Stomach (tissue), 9 donors: ENCODE results near the gene SLC4A7. TPM values are rescaled to one million over a fixed set of nuclear protein-coding genes. Genes with fewer than 3 reads are reported as not detected.
A peak's percentile ranks its signal among the peaks of the same experiment; 100 is the strongest.

Experiments used
- DNase-seq, 2 donors: peaks; one replicate each; pipeline versions ENCODE4 v3.0.0 to v3.0.0-alpha.2; 2013 to 2019
- H3K27ac ChIP-seq, 5 donors: fragments of 200-600 bp in 4 of 5; sonication (generic) in 4 of 5; one replicate each; pipeline ENCODE4 v1.5.1; 2013 to 2019; ENCODE audit warnings: mild to moderate bottlenecking in 1 of 5, moderate library complexity in 1 of 5
- H3K27me3 ChIP-seq, 3 donors: fragments of 200-600 bp; sonication (generic); one replicate each; pipeline ENCODE4 v1.5.1; 2017 to 2019; ENCODE audit warnings: mixed run types in 1 of 3
- H3K36me3 ChIP-seq, 4 donors: fragments of 200-600 bp; sonication (generic); 1 replicate in 3 of 4; 2 replicates in 1 of 4; pipeline ENCODE4 v1.5.1; 2016 to 2019
- H3K4me1 ChIP-seq, 4 donors: fragments of 200-600 bp; sonication (generic); one replicate each; pipeline ENCODE4 v1.5.1; 2016 to 2019
- H3K4me3 ChIP-seq, 4 donors: fragments of 200-600 bp; sonication (generic) in 3 of 4; one replicate each; pipeline ENCODE4 v1.5.1; 2016 to 2019; ENCODE audit warnings: mild to moderate bottlenecking in 1 of 4
- H3K9me3 ChIP-seq, 4 donors: fragments of 200-600 bp; sonication (generic); one replicate each; pipeline ENCODE4 v1.5.1; 2016 to 2019
- CTCF ChIP-seq, 7 experiments: fragments of 450-650 bp in 4 of 7; fragments of 200-600 bp in 3 of 7; sonication (generic) in 3 of 7; IDR thresholded peaks; one replicate each; pipeline ENCODE4 v1.5.1; 2016 to 2019; ENCODE audit warnings: antibody characterized with exemption in 7 of 7, control low read depth in 2 of 7, mild to moderate bottlenecking in 1 of 7
- EP300 ChIP-seq: sonication (generic); formaldehyde crosslinking; IDR thresholded peaks from one replicate; pipeline ENCODE4 v1.6.1; 2017; ENCODE audit warnings: antibody characterized with exemption
- POLR2A ChIP-seq, 4 donors: fragments of 450-650 bp; IDR thresholded peaks; one replicate each; pipeline ENCODE4 v1.6.1; 2016; ENCODE audit warnings: antibody characterized with exemption in 4 of 4, control low read depth in 2 of 4, mild to moderate bottlenecking in 1 of 4, moderate library complexity in 1 of 4
- POLR2AphosphoS5 ChIP-seq, 3 donors: sonication (generic); formaldehyde crosslinking; IDR thresholded peaks; one replicate each; pipeline ENCODE4 v1.6.1; 2016; ENCODE audit warnings: antibody characterized with exemption in 3 of 3
- WGBS, 5 donors: extraction: QIAGEN DNeasy Blood & Tissue Kit in 3 of 5; methylation state at CpG; one replicate each; pipeline versions ENCODE4 v1.1.5 to v1.1.7; 2013 to 2018; 5-methylcytosine and 5-hydroxymethylcytosine counted together
- intact Hi-C: fragments of 100-400 bp; cut with DNase I; formaldehyde crosslinking; loops from one replicate; pipeline ENCODE4 v1.15.1; 2023; ENCODE audit warnings: low total_unique reads
- polyA plus RNA-seq, 3 donors: library from polyadenylated mRNA; stranded (reverse); fragments of 200-250 nt; gene quantifications; one replicate each; pipeline ENCODE4 v1.2.3, GENCODE V29; 2013
- total RNA-seq, 5 donors: library from RNA; depleted of rRNA; stranded (reverse); fragments of >200 nt; gene quantifications; one replicate each; pipeline versions ENCODE4 v1.1.0 to v1.2.3, GENCODE V29; 2014 to 2016
- donor health status: healthy with polysubstance abuse.
- donor health status: Bipolar disorder and iron deficiency.
- donor health status: healthy.

The SLC4A7 gene
- total and polyA plus RNA-seq, 8 donors = 1.6 to 212 (median 27.7) TPM

GRCh38 chr3:27528791-27529190 lies 44.6 kb upstream of the SLC4A7 start:
- no peaks in the 10 kb centered on the region for H3K9me3 ChIP-seq
- no peak for TF ChIP-seq POLR2AphosphoS5 (IDR thresholded peaks at IDR 0.05)
- no peak for TF ChIP-seq POLR2A (IDR thresholded peaks at IDR 0.05)
- no peak for TF ChIP-seq EP300
- no peak for TF ChIP-seq CTCF (IDR thresholded peaks at IDR 0.05)
- H3K36me3 ChIP-seq = no peaks in the 10 kb centered on the region
- intact Hi-C loops = no loop called here
- peaks cover 4 to 21% (median 13%) of the 10 kb centered on the region in 4 donors for H3K4me1 ChIP-seq
- no peak for DNase-seq
- H3K27ac ChIP-seq = no peak overlapping the region
- H3K4me3 ChIP-seq = no peak overlapping the region
- H3K27me3 ChIP-seq = no peaks in the 10 kb centered on the region

- DNase-seq = no peak
- intact Hi-C loops = no loop called here
- 86 to 90% (median 88%) methylated on average over 6 of the region's 6 CpGs for WGBS, 5 donors
- TF ChIP-seq EP300 = no peak
- no peak for TF ChIP-seq POLR2A (IDR thresholded peaks at IDR 0.05)
- TF ChIP-seq POLR2AphosphoS5 (IDR thresholded peaks at IDR 0.05) = no peak
- no peak for TF ChIP-seq CTCF (IDR thresholded peaks at IDR 0.05)
- no peak overlapping the region for H3K4me3 ChIP-seq
- peaks cover 0 to 17% (median 10%) of the 10 kb centered on the region in 4 donors for H3K4me1 ChIP-seq
- H3K27me3 ChIP-seq = no peaks in the 10 kb centered on the region
- H3K9me3 ChIP-seq = no peaks in the 10 kb centered on the region
- no peak overlapping the region for H3K27ac ChIP-seq
- no peaks in the 10 kb centered on the region for H3K36me3 ChIP-seq
Measured at GRCh38 chr3:27526614-27527315, 42.6 kb upstream of the SLC4A7 start.

- TF ChIP-seq CTCF (IDR thresholded peaks at IDR 0.05) (no peak), POLR2A (IDR thresholded peaks at IDR 0.05) (no peak), EP300 (no peak), POLR2AphosphoS5 (IDR thresholded peaks at IDR 0.05) (no peak)
- no peaks in the 10 kb centered on the region for H3K36me3 ChIP-seq
- peaks cover 0 to 24% (median 14%) of the 10 kb centered on the region in 4 donors for H3K4me1 ChIP-seq
- intact Hi-C loops = no loop called here
- H3K4me3 ChIP-seq = no peak overlapping the region
- no peak for DNase-seq
- peak overlapping the region in 2 of 5 donors; percentile 27 to 30 for H3K27ac ChIP-seq
- 67 to 86% (median 78%) methylated on average over 2 of the region's 2 CpGs for WGBS, 5 donors
- no peaks in the 10 kb centered on the region for H3K9me3 ChIP-seq
- H3K27me3 ChIP-seq = no peaks in the 10 kb centered on the region
Measured at GRCh38 chr3:27521872-27522265, 37.7 kb upstream of the SLC4A7 start.

- H3K4me3 ChIP-seq = no peak overlapping the region
- WGBS, 5 donors = 30 to 55% (median 49%) methylated on average over 5 of the region's 5 CpGs
- no peaks in the 10 kb centered on the region for H3K9me3 ChIP-seq
- H3K27me3 ChIP-seq = no peaks in the 10 kb centered on the region
- peaks cover 0 to 24% (median 14%) of the 10 kb centered on the region in 4 donors for H3K4me1 ChIP-seq
- peak in 1 of 2 donors; percentile 68 for DNase-seq
- TF ChIP-seq EP300 = no peak
- TF ChIP-seq POLR2AphosphoS5 (IDR thresholded peaks at IDR 0.05) = peak; percentile 59 to 80 (median 74)
- intact Hi-C loops = no loop called here
- H3K27ac ChIP-seq = peak overlapping the region in 2 of 5 donors; percentile 27 to 30
- no peaks in the 10 kb centered on the region for H3K36me3 ChIP-seq
Measured at GRCh38 chr3:27521179-27521871, 37.1 kb upstream of the SLC4A7 start.
